T-helper 17 cell (primary cell): Measurements from ENCODE around the gene C6orf120. TPM values are rescaled to one million over a fixed set of nuclear protein-coding genes. Genes with fewer than 3 reads are reported as not detected.
"Not testable (repeated sequence)": the region's sequence is repeated elsewhere in the genome, so short reads cannot be mapped to it uniquely, and the experiment has no call there.

ENCODE experiments used
- ATAC-seq: fragments of 150-1000 bp; cut with Tn5 transposase; 2 replicates; pipeline ENCODE4 v1.10.0; 2021; ENCODE audit warnings: mild to moderate bottlenecking, moderate library complexity
- DNase-seq, 3 donors: peaks; one replicate each; pipeline versions ENCODE4 v3.0.0 to v3.0.0-alpha.2; 2020 to 2021
- H3K9me3 ChIP-seq: one replicate; pipeline ENCODE4 v1.7.0; 2013; ENCODE audit warnings: low read length, mild to moderate bottlenecking; ENCODE audit not compliant: control insufficient read depth, poor library complexity, severe bottlenecking
- H3K27ac Mint-ChIP-seq: one replicate; pipeline ENCODE4 v1.8.0; 2022; ENCODE audit warnings: mild to moderate bottlenecking, moderate library complexity, mixed read lengths
- H3K27me3 Mint-ChIP-seq: one replicate; pipeline ENCODE4 v1.8.0; 2022; ENCODE audit warnings: mixed read lengths
- H3K36me3 Mint-ChIP-seq: one replicate; pipeline ENCODE4 v1.8.0; 2022; ENCODE audit warnings: low read depth, mixed read lengths
- H3K4me1 Mint-ChIP-seq: one replicate; pipeline ENCODE4 v1.8.0; 2022; ENCODE audit warnings: mild to moderate bottlenecking, mixed read lengths
- H3K4me3 Mint-ChIP-seq: one replicate; pipeline ENCODE4 v1.8.0; 2022; ENCODE audit warnings: mild to moderate bottlenecking, moderate library complexity, mixed read lengths
- total RNA-seq, 4 donors: library from RNA in 2 of 4; stranded (reverse) in 2 of 4; gene quantifications; one replicate each; pipeline ENCODE4 v1.2.3 and lab custom pipeline; 2022 to 2026

C6orf120 gene
- total RNA-seq, 2 donors from 2014 or later, result 16.3 to 17.8 TPM

GRCh38 chr6:169695131-169695530 is 6.8 kb upstream of the C6orf120 start:
- H3K4me1 Mint-ChIP-seq, result peaks cover 8% of the 10 kb centered on the region

GRCh38 chr6:169697115-169697514 is 4.8 kb upstream of the C6orf120 start:
- H3K4me3 Mint-ChIP-seq, DNase-seq, H3K9me3 ChIP-seq, H3K27ac Mint-ChIP-seq, H3K36me3 Mint-ChIP-seq, H3K27me3 Mint-ChIP-seq, ATAC-seq: not testable (repeated sequence)
- H3K4me1 Mint-ChIP-seq, result peaks cover 11% of the 10 kb centered on the region

More at GRCh38 chr6:169695131-169695530, 6.8 kb upstream of the C6orf120 start:
- Mint-ChIP-seq H3K27ac (no peak overlapping the region), H3K4me3 (no peak overlapping the region), H3K27me3 (no peaks in the 10 kb centered on the region), H3K36me3 (peaks cover 2% of the 10 kb centered on the region)
- ATAC-seq (no peak), DNase-seq (no peak)
- no peaks in the 10 kb centered on the region for H3K9me3 ChIP-seq

GRCh38 chr6:169700296-169700695 is 1.6 kb upstream of the C6orf120 start:
- Mint-ChIP-seq H3K4me1 (peaks cover 25% of the 10 kb centered on the region), H3K27ac (peak overlapping the region; percentile 92)

GRCh38 chr6:169701311-169701953 is 494 bp upstream of the C6orf120 start:
- no peaks in the 10 kb centered on the region for H3K9me3 ChIP-seq
- Mint-ChIP-seq H3K4me3 (peak overlapping the region; percentile 90), H3K27ac (peak overlapping the region; percentile 92), H3K27me3 (no peaks in the 10 kb centered on the region), H3K36me3 (no peaks in the 10 kb centered on the region), H3K4me1 (peaks cover 31% of the 10 kb centered on the region)
- ATAC-seq (peak; percentile 4), DNase-seq (no peak)

More at GRCh38 chr6:169700296-169700695, 1.6 kb upstream of the C6orf120 start:
- no peak overlapping the region for H3K4me3 Mint-ChIP-seq
- no peaks in the 10 kb centered on the region for H3K27me3 Mint-ChIP-seq
- ATAC-seq, result no peak
- no peaks in the 10 kb centered on the region for H3K36me3 Mint-ChIP-seq
- DNase-seq, result no peak
- no peaks in the 10 kb centered on the region for H3K9me3 ChIP-seq

- Mint-ChIP-seq H3K27me3 (no peaks in the 10 kb centered on the region), H3K4me1 (peaks cover 33% of the 10 kb centered on the region), H3K4me3 (peak overlapping the region; percentile 90), H3K27ac (peak overlapping the region; percentile 92), H3K36me3 (no peaks in the 10 kb centered on the region)
- H3K9me3 ChIP-seq, result no peaks in the 10 kb centered on the region
- peak in 1 of 3 donors; percentile 23 for DNase-seq
- ATAC-seq, result peak; percentile 2
These were observed 917 bp downstream of the C6orf120 start for GRCh38 chr6:169702840-169703246.

- H3K27ac Mint-ChIP-seq, result peak overlapping the region; percentile 54
- H3K9me3 ChIP-seq, result no peaks in the 10 kb centered on the region
These were observed 5.8 kb downstream of the C6orf120 start for GRCh38 chr6:169707772-169708171.

GRCh38 chr6:169709293-169709692 is 7.4 kb downstream of the C6orf120 start:
- H3K9me3 ChIP-seq, result no peaks in the 10 kb centered on the region
- Mint-ChIP-seq H3K27me3 (no peaks in the 10 kb centered on the region), H3K36me3 (no peaks in the 10 kb centered on the region), H3K4me3 (no peak overlapping the region), H3K27ac (peak overlapping the region; percentile 51), H3K4me1 (peaks cover 13% of the 10 kb centered on the region)
- no peak for DNase-seq
- ATAC-seq, result no peak

More at GRCh38 chr6:169707772-169708171, 5.8 kb downstream of the C6orf120 start:
- Mint-ChIP-seq H3K36me3 (no peaks in the 10 kb centered on the region), H3K27me3 (no peaks in the 10 kb centered on the region), H3K4me1 (peaks cover 21% of the 10 kb centered on the region), H3K4me3 (no peak overlapping the region)
- ATAC-seq, result no peak
- DNase-seq, result no peak

GRCh38 chr6:169710009-169710408 is 8.1 kb downstream of the C6orf120 start:
- H3K27ac Mint-ChIP-seq, result peak overlapping the region; percentile 51
- no peak overlapping the region for H3K4me3 Mint-ChIP-seq
- H3K36me3 Mint-ChIP-seq, result no peaks in the 10 kb centered on the region

GRCh38 chr6:169714178-169714577 is 12.3 kb downstream of the C6orf120 start:
- no peak for ATAC-seq
- Mint-ChIP-seq H3K27me3 (no peaks in the 10 kb centered on the region), H3K4me1 (peaks cover 6% of the 10 kb centered on the region), H3K27ac (no peak overlapping the region), H3K4me3 (peak overlapping the region; percentile 12), H3K36me3 (peaks cover 2% of the 10 kb centered on the region)
- H3K9me3 ChIP-seq, result no peaks in the 10 kb centered on the region
- DNase-seq, result no peak

More at GRCh38 chr6:169710009-169710408, 8.1 kb downstream of the C6orf120 start:
- DNase-seq (no peak), ATAC-seq (no peak)
- peaks cover 10% of the 10 kb centered on the region for H3K4me1 Mint-ChIP-seq
- no peaks in the 10 kb centered on the region for H3K27me3 Mint-ChIP-seq
- no peaks in the 10 kb centered on the region for H3K9me3 ChIP-seq

GRCh38 chr6:169714595-169714994 is 12.7 kb downstream of the C6orf120 start:
- no peak for ATAC-seq
- peak overlapping the region; percentile 12 for H3K4me3 Mint-ChIP-seq
- H3K9me3 ChIP-seq, result no peaks in the 10 kb centered on the region
- no peak overlapping the region for H3K27ac Mint-ChIP-seq
- peaks cover 2% of the 10 kb centered on the region for H3K36me3 Mint-ChIP-seq
- H3K4me1 Mint-ChIP-seq, result peaks cover 10% of the 10 kb centered on the region
- no peak for DNase-seq
- H3K27me3 Mint-ChIP-seq, result no peaks in the 10 kb centered on the region

- H3K4me3 Mint-ChIP-seq, result no peak overlapping the region
- H3K9me3 ChIP-seq, result no peaks in the 10 kb centered on the region
- H3K36me3 Mint-ChIP-seq, result peaks cover 5% of the 10 kb centered on the region
- peaks cover 27% of the 10 kb centered on the region for H3K4me1 Mint-ChIP-seq
- ATAC-seq (no peak), DNase-seq (no peak)
- no peaks in the 10 kb centered on the region for H3K27me3 Mint-ChIP-seq
- H3K27ac Mint-ChIP-seq, result peak overlapping the region; percentile 81
These were observed 17.2 kb downstream of the C6orf120 start for GRCh38 chr6:169719117-169719516.

- Mint-ChIP-seq H3K4me1 (peaks cover 27% of the 10 kb centered on the region), H3K27ac (peak overlapping the region; percentile 81), H3K27me3 (no peaks in the 10 kb centered on the region), H3K36me3 (peaks cover 5% of the 10 kb centered on the region), H3K4me3 (no peak overlapping the region)
- ATAC-seq (no peak), DNase-seq (no peak)
- H3K9me3 ChIP-seq, result no peaks in the 10 kb centered on the region
These were observed 18.4 kb downstream of the C6orf120 start for GRCh38 chr6:169720207-169720855.

GRCh38 chr6:169722362-169723199 is 20.7 kb downstream of the C6orf120 start:
- DNase-seq (peak in 2 of 3 donors; percentile 12 to 15), ATAC-seq (peak; percentile 44)
- H3K9me3 ChIP-seq, result no peaks in the 10 kb centered on the region
- Mint-ChIP-seq H3K27ac (peak overlapping the region; percentile 99), H3K36me3 (peaks cover 3% of the 10 kb centered on the region), H3K4me1 (peaks cover 33% of the 10 kb centered on the region), H3K4me3 (peak overlapping the region; percentile 98), H3K27me3 (no peaks in the 10 kb centered on the region)
